NCI-H748 (cell line): Measurements from ENCODE around the gene MRPL21.
A peak's percentile ranks its signal among the peaks of the same experiment; 100 is the strongest.

Experiments
- DNase-seq: peaks from one replicate; lab custom pipeline; 2025; ENCODE audit not compliant: unreplicated experiment; lab: John Stamatoyannopoulos, UW

MRPL21 gene

DNA sequence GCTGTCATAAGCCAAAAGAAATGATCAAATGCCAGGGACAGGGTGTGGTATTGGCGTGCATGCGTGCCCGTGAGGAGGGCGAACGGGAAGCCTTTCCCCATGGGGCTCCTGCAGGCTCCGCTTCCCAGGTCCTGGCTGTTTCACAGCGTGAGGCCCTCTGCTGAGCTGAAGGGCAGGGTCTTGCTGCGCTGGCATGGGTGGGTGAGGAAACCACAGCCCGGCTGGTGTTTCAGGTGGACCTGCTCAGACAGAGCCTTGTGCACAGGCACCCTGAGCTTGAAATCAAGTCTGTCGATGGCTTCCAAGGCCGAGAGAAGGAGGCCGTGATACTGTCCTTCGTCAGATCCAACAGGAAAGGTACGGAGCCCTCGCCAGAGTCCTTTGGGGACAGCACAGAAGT, 31.4 kb upstream of the MRPL21 start:
- DNase-seq = no peak

DNA sequence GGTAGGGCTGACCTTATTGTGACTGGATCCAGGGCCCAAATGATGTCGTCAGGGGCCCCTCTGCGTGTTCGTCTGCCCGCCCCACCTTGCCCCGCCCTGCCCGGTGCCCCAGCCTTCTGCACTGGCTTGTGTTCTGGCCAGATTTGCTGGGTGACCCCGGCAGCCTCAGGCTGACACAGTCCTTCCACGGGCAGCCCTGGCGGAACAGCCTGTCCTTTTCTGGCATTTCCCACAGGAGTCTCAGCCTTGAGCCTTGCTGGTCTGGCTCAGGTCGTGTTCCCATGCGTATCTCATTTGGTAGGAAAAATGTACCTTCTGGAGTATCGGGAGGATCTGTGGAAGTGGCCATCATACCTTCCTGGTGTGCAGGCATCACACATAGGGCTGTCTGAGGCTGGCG, 31.0 kb upstream of the MRPL21 start:
- no peak for DNase-seq

DNA sequence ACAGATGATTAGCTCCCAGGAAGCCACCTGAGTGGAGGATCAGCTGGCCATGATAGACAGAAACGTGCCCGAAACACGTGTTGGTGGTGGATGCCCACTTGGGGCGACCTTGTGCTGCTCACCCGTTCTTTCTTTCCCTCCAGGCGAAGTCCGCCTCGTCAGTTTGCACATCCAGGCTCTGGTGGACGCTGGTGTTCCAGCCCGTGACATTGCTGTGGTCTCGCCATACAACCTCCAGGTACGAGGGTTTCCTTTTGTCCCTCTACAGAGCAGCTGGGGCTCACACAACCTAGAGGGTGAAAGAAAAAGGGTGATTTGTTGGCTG, 30.7 kb upstream of the MRPL21 start:
- no peak for DNase-seq

DNA sequence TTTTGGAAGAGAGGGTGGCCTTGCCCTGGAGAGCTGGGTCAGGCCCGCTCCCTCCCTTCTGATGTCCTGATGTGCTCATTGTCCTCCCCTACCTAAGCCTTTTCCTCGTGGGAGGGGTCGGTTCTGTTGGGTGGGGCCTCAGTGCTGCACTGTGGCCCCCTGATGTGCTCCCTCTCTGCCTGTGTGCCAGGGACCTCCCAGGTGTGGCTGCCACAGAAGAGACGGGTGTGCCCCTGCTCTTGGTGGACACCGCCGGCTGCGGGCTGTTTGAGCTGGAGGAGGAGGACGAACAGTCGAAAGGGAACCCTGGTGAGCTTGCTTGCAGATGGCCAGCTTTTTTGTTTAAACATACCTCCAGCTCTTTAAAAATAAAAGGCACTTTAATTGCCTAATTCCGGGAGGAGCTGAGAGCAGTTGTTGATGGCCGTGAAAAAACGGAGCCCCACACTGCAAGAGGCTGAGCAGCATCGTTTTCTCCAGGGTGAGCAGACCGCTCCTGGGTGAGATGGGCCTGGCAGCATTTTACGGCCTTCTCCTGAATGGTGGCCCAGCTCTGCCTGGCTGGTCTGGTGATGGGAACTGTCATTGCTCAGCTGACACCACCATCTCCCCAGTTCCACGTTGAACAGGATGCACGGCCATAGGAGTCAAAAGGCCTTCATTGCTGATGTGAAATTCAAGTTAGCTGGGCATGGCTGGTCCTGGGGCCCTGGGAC, 30.1 kb upstream of the MRPL21 start:
- peak; percentile 88 for DNase-seq

DNA sequence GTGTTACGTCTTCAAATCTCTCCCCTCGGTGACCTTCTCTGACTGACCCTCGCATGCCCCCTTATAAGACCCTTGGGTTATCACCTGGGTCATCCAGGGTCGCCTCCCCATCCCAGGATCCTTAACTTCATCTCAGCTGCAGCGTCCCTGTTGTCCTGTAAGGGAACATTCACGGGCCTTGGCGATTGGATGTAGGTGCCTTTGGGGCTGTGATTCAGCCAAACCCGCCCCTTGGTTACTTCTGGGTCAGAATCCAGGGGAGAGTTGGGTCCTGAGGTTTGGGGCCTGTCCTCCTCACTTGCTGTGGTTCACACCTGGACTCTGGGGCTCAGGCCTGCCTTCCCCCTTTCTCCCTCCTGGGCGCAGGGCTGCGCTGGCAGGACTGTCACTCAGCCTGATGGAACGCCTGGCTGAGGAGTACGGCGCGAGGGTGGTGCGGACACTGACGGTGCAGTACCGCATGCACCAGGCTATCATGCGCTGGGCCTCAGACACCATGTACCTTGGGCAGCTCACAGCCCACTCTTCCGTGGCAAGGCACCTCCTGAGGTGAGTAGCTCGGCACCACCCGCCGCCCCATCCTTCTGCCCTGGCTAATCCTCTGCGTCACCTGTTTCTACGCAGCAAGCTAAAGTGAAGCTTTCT, 29.4 kb upstream of the MRPL21 start:
- no peak for DNase-seq

DNA sequence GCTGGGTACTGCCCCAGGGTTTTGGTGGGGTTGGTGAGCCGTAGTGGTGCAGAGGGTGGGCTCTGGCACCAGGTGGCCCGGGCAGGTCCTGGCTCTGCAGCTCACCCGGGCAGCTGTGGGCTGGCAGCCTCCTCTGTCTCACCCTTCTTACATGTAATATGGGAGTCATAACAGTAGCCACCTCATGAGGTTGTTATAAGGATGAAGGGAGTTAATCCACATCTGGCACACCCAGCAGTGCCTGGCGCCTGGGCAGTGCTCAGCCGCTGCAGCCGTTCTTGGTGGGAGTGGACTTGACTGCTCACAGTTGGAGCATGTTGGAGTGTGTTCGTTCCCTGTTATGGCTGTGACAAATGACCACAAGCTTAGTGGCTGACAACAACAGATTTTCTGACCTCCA, 28.7 kb upstream of the MRPL21 start:
- no peak for DNase-seq

DNA sequence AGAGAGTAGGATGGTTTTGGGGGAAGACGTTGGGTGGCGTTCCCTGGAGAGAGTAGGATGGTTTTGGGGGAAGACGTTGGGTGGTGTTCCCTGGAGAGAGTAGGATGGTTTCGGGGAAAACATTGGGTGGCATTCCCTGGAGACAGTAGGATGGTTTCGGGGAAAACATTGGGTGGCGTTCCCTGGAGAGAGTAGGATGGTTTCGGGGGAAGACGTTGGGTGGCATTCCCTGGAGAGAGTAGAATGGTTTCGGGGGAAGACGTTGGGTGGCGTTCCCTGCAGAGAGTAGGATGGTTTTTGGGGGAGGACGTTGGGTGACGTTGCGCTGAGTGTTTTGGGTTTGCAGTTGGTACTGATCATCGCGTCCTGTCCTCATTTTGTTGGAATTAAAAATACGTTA, 28.3 kb upstream of the MRPL21 start:
- no peak for DNase-seq

DNA sequence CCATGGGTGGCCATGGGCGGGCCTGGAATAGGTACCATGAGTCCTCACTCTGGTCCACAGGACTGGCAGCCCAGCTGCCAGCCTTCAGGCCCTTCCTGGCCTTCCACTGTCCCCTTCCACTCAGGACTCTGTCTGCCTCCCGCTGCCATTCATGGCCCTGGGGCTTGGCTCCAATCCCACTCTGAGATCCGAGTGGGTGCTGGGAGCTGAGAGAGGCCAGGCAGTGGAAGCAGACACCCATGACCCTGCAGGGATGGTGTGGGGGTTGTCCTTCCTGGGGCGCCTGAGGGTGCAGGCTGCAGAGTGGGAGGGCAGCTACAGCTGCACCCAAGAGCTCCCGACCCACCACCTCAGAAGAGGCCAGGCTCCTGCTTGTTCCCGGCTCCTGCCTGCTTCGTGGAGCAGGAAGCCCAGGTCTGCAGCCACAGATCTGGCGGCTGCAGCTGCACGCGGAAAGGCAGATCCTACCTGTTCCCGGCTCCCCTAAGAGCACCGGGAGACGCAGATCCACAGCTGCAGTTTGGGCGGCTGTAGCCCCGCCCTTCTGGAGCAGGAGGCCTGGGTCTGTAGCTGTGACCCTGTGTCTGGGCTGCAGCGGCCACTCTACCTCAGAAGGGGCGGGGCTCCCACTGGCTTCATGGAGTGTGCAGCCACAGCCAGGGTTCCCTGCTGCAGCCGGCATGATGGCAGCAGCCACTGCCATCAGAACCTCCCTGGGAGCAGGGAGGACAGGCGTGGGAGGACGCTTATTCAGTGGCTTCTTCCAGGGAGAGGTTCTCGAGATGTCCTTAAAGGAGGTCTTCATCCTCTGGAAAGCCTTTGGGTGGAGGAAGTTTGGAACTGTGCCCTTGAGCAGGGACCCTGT, 27.6 kb upstream of the MRPL21 start:
- no peak for DNase-seq

DNA sequence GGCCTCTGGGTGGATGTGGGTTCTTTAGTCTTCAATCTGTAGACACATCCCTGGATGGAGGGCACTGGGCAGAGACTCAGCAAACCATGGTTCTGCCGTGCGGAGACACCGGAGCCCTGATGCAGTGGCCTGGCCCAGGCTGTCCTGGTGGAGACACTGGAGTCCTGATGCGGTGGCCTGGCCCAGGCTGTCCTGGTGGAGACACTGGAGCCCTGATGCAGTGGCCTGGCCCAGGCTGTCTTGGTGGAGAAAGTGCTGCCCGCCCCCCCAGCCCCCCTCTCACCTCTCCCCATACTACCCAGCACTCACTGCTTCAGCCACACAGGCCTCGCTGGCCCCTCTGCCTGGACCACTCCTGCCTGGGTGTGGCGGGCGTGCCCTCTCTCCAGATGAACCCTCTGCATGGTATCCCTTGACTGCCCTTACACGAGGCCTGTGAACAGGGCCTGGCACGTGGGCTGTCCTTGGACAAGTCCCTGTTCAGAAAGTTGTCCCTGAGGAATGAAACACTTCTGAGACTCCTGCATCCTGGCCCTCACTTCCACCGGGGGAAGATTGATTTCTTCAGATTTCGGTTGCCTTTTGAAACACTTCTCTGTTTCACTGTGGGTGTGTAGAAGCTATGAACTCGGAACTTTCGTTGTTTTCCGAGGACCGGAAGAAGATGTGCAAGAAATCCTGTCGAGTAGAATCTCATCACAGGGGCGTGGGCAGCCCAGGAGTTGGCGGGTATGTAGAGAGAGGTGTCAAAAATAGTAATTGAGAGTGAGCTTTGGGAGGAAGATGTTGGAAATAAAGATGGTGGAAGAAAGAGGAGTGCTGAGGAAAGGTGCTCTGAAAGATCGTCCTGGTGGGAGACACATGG, 26.3 kb upstream of the MRPL21 start:
- DNase-seq = no peak

DNA sequence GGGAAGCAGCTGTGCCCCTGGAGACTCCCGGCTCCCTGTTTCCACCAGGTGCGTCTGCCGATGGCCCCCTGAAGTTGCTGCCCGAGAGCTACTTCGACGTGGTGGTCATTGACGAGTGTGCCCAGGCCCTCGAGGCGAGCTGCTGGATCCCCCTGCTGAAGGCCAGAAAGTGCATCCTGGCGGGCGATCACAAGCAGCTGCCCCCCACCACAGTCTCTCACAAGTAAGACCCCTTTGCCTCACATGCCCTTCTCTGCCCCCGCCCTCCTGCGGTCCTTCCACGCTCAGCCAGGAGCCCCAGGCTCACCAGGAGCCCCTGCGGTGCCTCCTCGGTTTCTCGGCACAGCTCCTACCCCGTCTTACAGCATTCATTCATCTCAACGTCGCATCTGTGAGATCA, 25.5 kb upstream of the MRPL21 start:
- no peak for DNase-seq

DNA sequence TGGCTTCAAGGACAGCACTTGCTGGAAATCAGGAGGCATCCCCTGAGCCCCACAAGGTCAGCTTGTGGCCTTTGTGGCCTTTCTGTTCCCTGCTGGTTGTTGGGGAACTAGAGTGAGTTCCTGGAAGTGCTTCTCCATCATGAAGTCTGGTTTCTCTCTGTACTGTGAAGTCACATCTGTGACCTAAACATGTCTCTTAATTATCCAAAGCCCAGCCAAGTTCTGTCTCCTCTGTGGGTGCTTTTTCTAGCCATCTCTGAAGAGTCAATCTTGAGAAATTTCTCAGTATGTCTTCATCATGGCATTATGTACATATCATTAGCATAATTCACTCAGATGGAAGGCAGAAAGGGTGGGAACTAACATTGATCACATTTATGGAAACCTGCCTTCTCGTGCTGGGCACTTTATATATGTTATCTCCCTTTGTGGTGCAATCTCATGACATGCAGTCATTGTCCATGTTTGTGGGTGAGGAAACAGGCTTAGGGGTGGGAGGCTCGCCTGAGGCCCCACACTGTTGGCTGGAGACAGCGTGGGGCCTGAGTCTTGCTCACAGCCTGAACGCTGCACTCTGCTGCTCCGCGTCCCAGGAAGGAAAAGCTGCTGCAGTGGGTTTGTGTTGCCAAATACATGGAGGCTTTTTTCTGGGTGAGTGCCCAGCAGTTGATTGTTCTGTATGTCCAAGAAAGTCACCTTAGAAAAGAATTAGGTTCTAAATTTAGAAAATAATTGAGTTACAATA, 24.7 kb upstream of the MRPL21 start:
- no peak for DNase-seq

DNA sequence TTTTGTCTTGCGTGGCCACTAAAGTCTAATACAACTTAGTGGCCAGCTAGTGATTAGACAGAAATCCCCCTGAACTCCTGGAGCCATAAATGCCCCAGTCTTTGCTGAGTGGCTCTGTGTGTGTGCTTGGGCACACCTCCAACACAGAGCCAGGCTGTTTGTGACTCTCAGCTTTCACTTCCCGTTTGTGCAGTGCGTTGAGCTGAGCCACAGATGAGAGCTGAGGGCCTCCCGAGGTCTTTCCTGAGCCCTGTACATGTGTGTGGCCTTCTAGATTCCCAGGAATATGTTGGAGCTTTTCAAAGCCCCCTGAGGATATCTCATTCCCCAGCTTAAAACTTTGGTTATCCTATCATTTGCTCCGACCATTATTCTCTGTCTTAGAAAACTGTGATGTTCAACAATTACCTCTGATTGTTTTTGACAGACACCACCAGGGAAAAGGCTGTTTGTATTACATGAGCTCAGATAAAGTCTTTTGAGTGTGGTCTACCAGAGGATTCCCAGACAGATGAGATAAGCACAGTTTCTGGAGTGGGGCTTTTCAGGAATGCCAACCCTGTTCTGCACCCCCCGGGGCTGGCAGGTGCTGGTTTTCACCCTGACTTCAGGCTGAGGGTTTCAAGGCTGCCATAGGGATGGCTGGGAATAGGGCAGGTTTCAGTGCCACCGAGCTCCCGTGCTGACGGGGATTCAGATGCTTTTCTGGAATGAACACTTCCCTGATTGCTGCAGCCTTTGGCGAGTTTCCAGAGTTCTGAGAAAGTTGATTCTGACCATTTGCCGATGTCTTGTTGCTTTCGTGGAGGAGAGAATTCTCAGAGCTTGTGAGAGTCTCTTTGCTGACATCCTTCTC, 23.9 kb upstream of the MRPL21 start:
- no peak for DNase-seq

DNA sequence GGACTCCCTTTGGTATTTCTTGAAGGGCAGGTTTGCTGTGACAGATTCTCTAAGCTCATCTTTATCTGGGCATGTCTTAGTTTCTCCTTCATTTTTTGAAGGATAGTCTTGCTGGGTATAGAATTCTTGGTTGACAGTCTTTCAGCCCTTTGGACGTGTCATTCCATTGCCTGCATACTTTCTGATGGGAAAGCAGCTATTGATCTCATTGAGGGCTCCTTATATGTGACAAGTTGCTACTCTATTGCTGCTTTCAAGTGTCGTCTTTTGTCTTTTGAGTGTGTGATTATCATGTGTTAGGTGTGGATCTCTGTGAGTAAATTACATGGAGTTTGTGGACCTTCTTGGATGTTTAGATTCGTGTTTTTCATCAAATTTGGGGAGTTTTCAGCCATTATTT, 22.0 kb upstream of the MRPL21 start:
- DNase-seq = no peak

DNA sequence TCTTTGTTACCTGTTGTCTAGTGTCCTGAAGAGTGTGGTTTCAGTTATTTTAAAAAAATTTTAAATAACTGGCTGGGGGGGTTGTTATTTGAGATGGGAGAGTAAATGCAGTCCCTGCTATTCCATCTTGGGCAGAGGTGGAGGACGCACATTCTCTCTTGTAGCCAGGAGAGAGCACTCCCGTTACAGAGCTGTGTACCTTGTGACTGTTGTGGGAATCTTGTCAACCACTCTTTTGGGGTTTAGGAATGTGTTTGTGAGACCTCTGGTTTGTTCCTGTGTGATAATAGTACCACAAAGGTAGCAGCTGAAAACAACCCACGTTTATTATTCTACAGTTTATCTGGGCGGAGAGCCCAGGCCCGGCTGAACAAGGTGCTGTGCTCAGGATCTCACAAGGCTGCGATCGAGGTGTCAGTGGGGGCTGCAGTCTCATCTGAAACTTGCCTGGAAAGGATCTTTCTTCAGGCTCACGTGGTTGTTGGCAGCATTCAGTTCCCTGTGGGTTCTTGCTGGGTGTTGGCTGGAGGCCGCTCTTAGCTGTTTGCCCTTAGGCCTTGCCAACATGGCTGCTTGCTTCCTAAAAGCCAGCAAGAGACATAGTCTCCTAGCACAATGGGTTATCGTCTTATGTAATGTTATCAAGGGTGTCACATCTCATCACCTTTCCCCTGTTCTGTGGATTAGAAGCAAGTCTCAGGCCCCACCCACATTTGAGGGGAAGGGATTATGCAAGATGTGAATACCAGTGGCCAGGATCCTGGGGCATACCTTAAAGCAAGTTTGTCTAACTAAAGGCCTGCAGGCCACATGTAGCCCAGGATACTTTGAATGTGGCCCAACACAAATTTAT, 20.7 kb upstream of the MRPL21 start:
- no peak for DNase-seq

DNA sequence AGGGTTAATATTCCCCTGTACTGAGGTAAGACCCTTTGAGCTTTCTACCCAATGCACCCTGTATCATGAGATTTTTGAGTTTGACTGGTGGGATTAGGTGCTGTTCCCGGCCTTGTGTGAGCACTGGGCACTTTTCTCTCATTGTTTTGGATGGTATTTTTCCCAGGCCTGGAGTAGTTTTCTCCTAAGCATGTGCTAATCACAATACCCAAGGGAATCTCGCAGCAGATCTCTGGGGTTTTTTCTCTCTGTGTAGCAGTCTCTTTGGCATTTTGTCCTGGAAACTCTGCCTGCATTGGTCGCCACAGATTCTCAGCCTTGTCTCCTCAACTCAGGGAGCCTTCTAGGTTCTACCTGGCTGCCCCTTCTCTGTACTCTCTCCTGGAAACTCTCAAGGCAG, 20.0 kb upstream of the MRPL21 start:
- DNase-seq = no peak

DNA sequence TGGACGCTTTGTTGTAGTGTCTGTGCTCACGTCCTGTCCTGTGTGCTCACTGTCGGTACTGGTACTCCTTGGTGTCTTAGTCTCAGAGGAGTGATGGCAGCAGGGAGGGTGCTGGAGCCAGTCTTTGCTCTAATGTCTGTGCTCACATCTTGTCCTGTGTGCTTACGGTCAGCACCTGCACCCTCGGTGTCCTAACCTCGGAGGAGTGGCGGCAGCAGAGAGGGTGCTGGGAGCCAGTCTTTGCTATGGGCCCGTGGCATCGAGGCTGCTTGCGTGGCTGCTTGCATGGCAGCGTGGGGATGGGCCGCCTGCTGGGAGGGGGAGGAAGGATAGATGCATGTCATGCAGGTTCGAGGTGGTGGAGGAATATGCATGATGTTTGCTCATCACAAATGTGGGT, 12.8 kb upstream of the MRPL21 start:
- no peak for DNase-seq

DNA sequence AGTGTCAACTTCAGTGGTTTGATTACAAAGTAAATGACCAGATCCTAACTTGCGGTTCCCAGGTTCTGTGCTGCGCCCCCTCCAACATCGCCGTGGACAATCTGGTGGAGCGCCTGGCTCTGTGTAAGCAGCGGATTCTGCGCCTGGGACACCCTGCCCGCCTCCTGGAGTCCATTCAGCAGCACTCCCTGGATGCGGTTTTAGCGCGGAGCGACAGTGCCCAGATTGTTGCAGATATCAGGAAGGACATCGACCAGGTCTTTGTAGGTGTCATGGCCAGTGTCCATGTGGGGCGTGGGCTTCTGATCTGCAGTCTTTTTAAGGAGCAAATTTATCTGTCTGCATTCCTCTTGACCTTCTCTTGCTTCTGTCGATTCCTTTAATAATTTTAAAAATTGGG, 11.1 kb upstream of the MRPL21 start:
- no peak for DNase-seq

DNA sequence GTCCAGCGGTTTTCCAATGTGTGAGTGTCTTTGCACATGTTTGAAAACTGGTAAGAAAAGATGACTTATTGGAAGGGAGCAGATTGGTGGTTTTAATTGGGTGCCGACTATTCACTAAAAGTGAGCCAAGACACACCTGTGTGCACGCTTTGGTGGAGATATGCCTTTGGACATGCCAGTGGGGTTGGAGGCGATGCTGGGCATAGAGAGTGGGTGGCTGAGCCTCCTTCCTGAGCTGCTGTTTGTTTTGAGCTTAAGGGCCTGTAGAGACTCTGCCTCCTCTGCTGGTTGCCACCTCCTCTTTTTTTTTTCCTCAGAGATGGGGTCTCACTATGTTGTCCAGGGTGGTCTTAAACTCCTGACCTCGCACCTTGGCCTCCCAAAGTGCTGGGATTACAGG, 9.6 kb upstream of the MRPL21 start:
- DNase-seq = no peak

DNA sequence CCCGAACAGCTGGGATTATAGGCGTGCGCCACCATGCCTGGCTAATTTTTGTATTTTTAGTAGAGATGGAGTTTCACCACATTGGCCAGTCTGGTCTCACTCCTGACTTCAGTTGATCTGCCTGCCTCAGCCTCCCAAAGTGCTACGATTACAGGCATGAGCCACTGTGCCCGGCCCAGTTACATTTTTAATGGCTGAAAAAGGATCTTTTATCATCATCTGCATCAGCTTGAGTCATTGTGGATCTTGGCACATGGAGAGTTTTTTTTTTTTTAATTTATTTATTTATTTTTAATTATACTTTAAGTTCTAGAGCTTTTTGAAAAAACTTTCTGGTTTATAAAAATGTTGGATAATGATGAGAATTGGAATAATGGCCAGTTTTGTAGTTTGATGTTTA, 8.6 kb upstream of the MRPL21 start:
- no peak for DNase-seq
